Measurements from ENCODE around the gene RPRD1B. TPM values are rescaled to one million over a fixed set of nuclear protein-coding genes. Genes with fewer than 3 reads are reported as not detected.
"Not testable (repeated sequence)": the region's sequence is repeated elsewhere in the genome, so short reads cannot be mapped to it uniquely, and the experiment has no call there.

Gene RPRD1B
- total and polyA plus RNA-seq, 5 experiments from 2014 or later = 2.9 to 48.1 (median 4.9) TPM

GRCh38 chr20:38106461-38106860 lies 72.9 kb downstream of the RPRD1B start:
- ATAC-seq = no peak
- POLR2A ChIA-PET = no interaction called here

GRCh38 chr20:38107386-38107785 lies 73.8 kb downstream of the RPRD1B start:
- POLR2A ChIA-PET, H3K9me3 Mint-ChIP-seq, H3K4me1 Mint-ChIP-seq, H3K4me3 Mint-ChIP-seq, H3K27me3 Mint-ChIP-seq, DNase-seq, ATAC-seq, H3K27ac Mint-ChIP-seq, H3K36me3 Mint-ChIP-seq: not testable (repeated sequence)

More at GRCh38 chr20:38106461-38106860, 72.9 kb downstream of the RPRD1B start:
- Mint-ChIP-seq H3K27ac (no peak overlapping the region), H3K9me3 (peaks cover 0 to 4% (median 0%) of the 10 kb centered on the region in 9 donors), H3K4me3 (no peak overlapping the region), H3K4me1 (peaks cover 0 to 2% (median 0%) of the 10 kb centered on the region in 4 donors), H3K27me3 (no peaks in the 10 kb centered on the region), H3K36me3 (peaks cover 0 to 5% (median 0%) of the 10 kb centered on the region in 3 donors)
- DNase-seq = no peak

GRCh38 chr20:38107916-38108315 lies 74.4 kb downstream of the RPRD1B start:
- H3K27ac Mint-ChIP-seq, ATAC-seq, H3K4me1 Mint-ChIP-seq, H3K9me3 Mint-ChIP-seq, H3K36me3 Mint-ChIP-seq, POLR2A ChIA-PET, H3K4me3 Mint-ChIP-seq, DNase-seq, H3K27me3 Mint-ChIP-seq: not testable (repeated sequence)

- POLR2A ChIA-PET = no interaction called here
- no peak overlapping the region for H3K27ac Mint-ChIP-seq
- ATAC-seq (no peak), DNase-seq (no peak)
- H3K9me3 Mint-ChIP-seq = peaks cover 0 to 4% (median 0%) of the 10 kb centered on the region in 9 donors
- H3K4me1 Mint-ChIP-seq = peaks cover 0 to 2% (median 0%) of the 10 kb centered on the region in 4 donors
- H3K27me3 Mint-ChIP-seq = peaks cover 0 to 4% (median 0%) of the 10 kb centered on the region in 5 donors
- no peaks in the 10 kb centered on the region for H3K36me3 Mint-ChIP-seq
- H3K4me3 Mint-ChIP-seq = no peak overlapping the region
Observed at GRCh38 chr20:38108438-38108985, 75.0 kb downstream of the RPRD1B start.

- Mint-ChIP-seq H3K9me3 (peaks cover 0 to 4% (median 0%) of the 10 kb centered on the region in 9 donors), H3K27ac (no peak overlapping the region), H3K4me1 (peaks cover 0 to 2% (median 0%) of the 10 kb centered on the region in 4 donors), H3K4me3 (no peak overlapping the region), H3K27me3 (peaks cover 0 to 4% (median 0%) of the 10 kb centered on the region in 5 donors), H3K36me3 (no peaks in the 10 kb centered on the region)
- ATAC-seq (no peak), DNase-seq (no peak)
- POLR2A ChIA-PET = no interaction called here
Observed at GRCh38 chr20:38108986-38109541, 75.5 kb downstream of the RPRD1B start.

- ATAC-seq = no peak
- Mint-ChIP-seq H3K27ac (no peak overlapping the region), H3K27me3 (peaks cover 0 to 4% (median 0%) of the 10 kb centered on the region in 5 donors), H3K4me3 (no peak overlapping the region), H3K9me3 (peaks cover 0 to 4% (median 0%) of the 10 kb centered on the region in 9 donors), H3K36me3 (no peaks in the 10 kb centered on the region), H3K4me1 (peaks cover 0 to 2% (median 0%) of the 10 kb centered on the region in 4 donors)
- POLR2A ChIA-PET = no interaction called here
- no peak for DNase-seq
Observed at GRCh38 chr20:38109591-38110524, 76.3 kb downstream of the RPRD1B start.

- H3K27ac Mint-ChIP-seq = no peak overlapping the region
- H3K4me3 Mint-ChIP-seq = no peak overlapping the region
- H3K4me1 Mint-ChIP-seq = peaks cover 0 to 2% (median 0%) of the 10 kb centered on the region in 4 donors
- ATAC-seq (no peak), DNase-seq (no peak)
- peaks cover 0 to 4% (median 0%) of the 10 kb centered on the region in 9 donors for H3K9me3 Mint-ChIP-seq
- peaks cover 0 to 4% (median 0%) of the 10 kb centered on the region in 5 donors for H3K27me3 Mint-ChIP-seq
- POLR2A ChIA-PET = interaction anchor here (0.6 kb wide), 1 partner anchor 18 kb away, joined by 7 read pairs; no protein-coding TSS in a partner anchor
- no peaks in the 10 kb centered on the region for H3K36me3 Mint-ChIP-seq
Observed at GRCh38 chr20:38110525-38111178, 77.1 kb downstream of the RPRD1B start.

GRCh38 chr20:38111366-38112232 lies 78.1 kb downstream of the RPRD1B start:
- Mint-ChIP-seq H3K4me1 (peaks cover 0 to 2% (median 0%) of the 10 kb centered on the region in 4 donors), H3K4me3 (no peak overlapping the region), H3K27ac (no peak overlapping the region), H3K27me3 (peaks cover 0 to 4% (median 0%) of the 10 kb centered on the region in 5 donors), H3K9me3 (peaks cover 0 to 2% (median 0%) of the 10 kb centered on the region in 9 donors), H3K36me3 (no peaks in the 10 kb centered on the region)
- ATAC-seq (no peak), DNase-seq (no peak)
- POLR2A ChIA-PET = interaction anchor here (0.6 kb wide), 2 partner anchors 9 to 19 kb away, joined by 3 to 7 read pairs; no protein-coding TSS in a partner anchor

- Mint-ChIP-seq H3K36me3 (no peaks in the 10 kb centered on the region), H3K4me3 (no peak overlapping the region), H3K9me3 (no peaks in the 10 kb centered on the region), H3K27me3 (peaks cover 0 to 4% (median 0%) of the 10 kb centered on the region in 5 donors), H3K27ac (no peak overlapping the region), H3K4me1 (peaks cover 0 to 2% (median 0%) of the 10 kb centered on the region in 4 donors)
- ATAC-seq (no peak), DNase-seq (no peak)
- POLR2A ChIA-PET = interaction anchor here (0.6 kb wide), 1 partner anchor 8 kb away, joined by 3 read pairs; no protein-coding TSS in a partner anchor
Observed at GRCh38 chr20:38112261-38112929, 78.8 kb downstream of the RPRD1B start.

- Mint-ChIP-seq H3K27ac (no peak overlapping the region), H3K9me3 (no peaks in the 10 kb centered on the region), H3K4me1 (peaks cover 0 to 2% (median 0%) of the 10 kb centered on the region in 4 donors), H3K36me3 (no peaks in the 10 kb centered on the region), H3K27me3 (peaks cover 0 to 4% (median 0%) of the 10 kb centered on the region in 5 donors), H3K4me3 (no peak overlapping the region)
- no peak for DNase-seq
- ATAC-seq = no peak
- POLR2A ChIA-PET = no interaction called here
Observed at GRCh38 chr20:38112930-38113294, 79.4 kb downstream of the RPRD1B start.
